SU-DHL-6 (cell line): ENCODE measurements around the gene ABHD2.

ENCODE experiments used
- H2AFZ ChIP-seq: fragments of 200-600 bp; sonication (generic); 2 replicates; pipeline ENCODE4 v1.6.1; 2014; ENCODE audit warnings: low read depth, mild to moderate bottlenecking, moderate library complexity, mixed read lengths, antibody characterized with exemption, low read length; ENCODE audit not compliant: severe bottlenecking
- H3F3A ChIP-seq: fragments of 200-600 bp; shearing (Covaris generic); 2 replicates; pipeline ENCODE4 v1.6.0; 2016; ENCODE audit warnings: antibody characterized with exemption, mild to moderate bottlenecking; ENCODE audit not compliant: insufficient read depth
- H3K27ac ChIP-seq: fragments of 200-600 bp; sonication (generic); 2 replicates; pipeline ENCODE4 v1.5.1; 2016; ENCODE audit warnings: low read depth, mild to moderate bottlenecking, low read length, moderate library complexity, mixed read lengths
- H3K27me3 ChIP-seq: fragments of 200-600 bp; sonication (generic), shearing (Covaris generic); 2 replicates; pipeline ENCODE4 v1.6.0; 2014; ENCODE audit warnings: mild to moderate bottlenecking, low read length
- H3K36me3 ChIP-seq: fragments of 200-600 bp; sonication (generic); 2 replicates; pipeline ENCODE4 v1.6.1; 2014; ENCODE audit warnings: mild to moderate bottlenecking, low read length, mixed read lengths
- H3K4me2 ChIP-seq: fragments of 300-600, 200-600 bp; shearing (Covaris generic), sonication (generic); 2 replicates; pipeline ENCODE4 v1.6.0; 2014; ENCODE audit warnings: low read length, low read depth, mild to moderate bottlenecking; ENCODE audit not compliant: poor library complexity, severe bottlenecking
- H3K4me3 ChIP-seq: fragments of 200-600 bp; sonication (generic); 2 replicates; pipeline ENCODE4 v1.5.1; 2014; ENCODE audit warnings: antibody characterized with exemption, low read length, mild to moderate bottlenecking, mixed read lengths; ENCODE audit not compliant: insufficient read depth, poor library complexity, severe bottlenecking
- H3K79me2 ChIP-seq: fragments of 200-600 bp; sonication (generic); 2 replicates; pipeline ENCODE4 v1.6.1; 2014; ENCODE audit warnings: mild to moderate bottlenecking, low read length, moderate library complexity; ENCODE audit not compliant: insufficient read depth
- H3K9ac ChIP-seq: fragments of 200-600 bp; sonication (generic); 2 replicates; pipeline ENCODE4 v1.7.0; 2014; ENCODE audit warnings: mild to moderate bottlenecking, low read length
- H3K9me2 ChIP-seq: fragments of 200-600 bp; sonication (generic); replicated peaks from 2 replicates; pipeline ENCODE4 v1.6.1; 2014; ENCODE audit warnings: low read length; ENCODE audit not compliant: insufficient read depth
- H3K9me3 ChIP-seq: fragments of 200-600 bp; sonication (generic); 2 replicates; pipeline ENCODE4 v1.6.1; 2014; ENCODE audit warnings: low read length, mixed read lengths; ENCODE audit not compliant: insufficient read depth
- H4K20me1 ChIP-seq: fragments of 200-600 bp; sonication (generic); 2 replicates; pipeline ENCODE4 v1.6.1; 2014; ENCODE audit warnings: low read depth, mild to moderate bottlenecking, antibody characterized with exemption, low read length, moderate library complexity, mixed read lengths
- CTCF ChIP-seq: fragments of 200-600 bp; sonication (generic); IDR thresholded peaks from one replicate; pipeline ENCODE4 v1.5.1; 2017; ENCODE audit warnings: antibody characterized with exemption, mild to moderate bottlenecking, low read length, moderate library complexity; ENCODE audit not compliant: insufficient read depth, poor library complexity, severe bottlenecking
- EZH2phosphoT487 ChIP-seq: fragments of 200-600 bp; sonication (generic), shearing (Covaris generic); conservative IDR thresholded peaks from 2 replicates; pipeline ENCODE4 v1.6.1; 2018; ENCODE audit warnings: mild to moderate bottlenecking, antibody characterized with exemption, low read length, moderate library complexity, mixed read lengths

ABHD2 gene

GRCh38 chr15:89178307-89178977, 90.2 kb downstream of the ABHD2 start:
- Histone ChIP-seq H3K9me2 (no peaks in the 10 kb centered on the region), H3K4me3 (no peak overlapping the region), H3K9me3 (no peaks in the 10 kb centered on the region), H3K79me2 (no peaks in the 10 kb centered on the region), H3K27me3 (no peaks in the 10 kb centered on the region), H3K4me2 (no peak overlapping the region), H2AFZ (no peak overlapping the region), H3F3A (no peaks in the 10 kb centered on the region), H3K27ac (no peak overlapping the region), H3K9ac (no peak overlapping the region), H4K20me1 (no peaks in the 10 kb centered on the region), H3K36me3 (no peaks in the 10 kb centered on the region)
- TF ChIP-seq EZH2phosphoT487 (no peak), CTCF (no peak)

GRCh38 chr15:89179966-89180875, 92.0 kb downstream of the ABHD2 start:
- no peaks in the 10 kb centered on the region for H3K79me2 ChIP-seq
- no peaks in the 10 kb centered on the region for H3K27me3 ChIP-seq
- no peaks in the 10 kb centered on the region for H4K20me1 ChIP-seq
- TF ChIP-seq EZH2phosphoT487 (no peak), CTCF (no peak)
- no peak overlapping the region for H3K27ac ChIP-seq
- H2AFZ ChIP-seq, result no peak overlapping the region
- no peaks in the 10 kb centered on the region for H3K36me3 ChIP-seq
- no peak overlapping the region for H3K4me2 ChIP-seq
- no peaks in the 10 kb centered on the region for H3K9me3 ChIP-seq
- no peak overlapping the region for H3K9ac ChIP-seq
- no peaks in the 10 kb centered on the region for H3K9me2 ChIP-seq
- no peak overlapping the region for H3K4me3 ChIP-seq
- no peaks in the 10 kb centered on the region for H3F3A ChIP-seq

GRCh38 chr15:89184357-89184756, 96.1 kb downstream of the ABHD2 start:
- TF ChIP-seq CTCF (no peak), EZH2phosphoT487 (no peak)
- H3K9me2 ChIP-seq, result no peaks in the 10 kb centered on the region

More at GRCh38 chr15:89184357-89184756, 96.1 kb downstream of the ABHD2 start:
- no peak overlapping the region for H3K9ac ChIP-seq
- no peaks in the 10 kb centered on the region for H3K27me3 ChIP-seq
- H3K36me3 ChIP-seq, result no peaks in the 10 kb centered on the region
- H2AFZ ChIP-seq, result no peak overlapping the region
- H3K4me2 ChIP-seq, result no peak overlapping the region
- no peak overlapping the region for H3K27ac ChIP-seq
- H4K20me1 ChIP-seq, result no peaks in the 10 kb centered on the region
- no peaks in the 10 kb centered on the region for H3K9me3 ChIP-seq
- H3K4me3 ChIP-seq, result no peak overlapping the region
- no peaks in the 10 kb centered on the region for H3K79me2 ChIP-seq
- no peaks in the 10 kb centered on the region for H3F3A ChIP-seq
